Fibroblast of lung (primary cell): ENCODE results near the gene GABBR2. TPM values are rescaled to one million over a fixed set of nuclear protein-coding genes. Genes with fewer than 3 reads are reported as not detected.

Experiments
- DNase-seq, 2 donors: peaks; one replicate each; pipeline versions ENCODE4 v3.0.0 to v3.0.0-alpha.2; 2010; ENCODE audit warnings: low read depth in 2 of 2
- H2AFZ ChIP-seq: 2 replicates; pipeline ENCODE4 v1.5.1; 2012; ENCODE audit warnings: low read length, control low read depth, inconsistent platforms
- H3K27ac ChIP-seq: 2 replicates; pipeline ENCODE4 v1.5.1; 2011; ENCODE audit warnings: low read length, control low read depth; ENCODE audit not compliant: insufficient read depth
- H3K27me3 ChIP-seq: 2 replicates; pipeline ENCODE4 v1.5.1; 2011; ENCODE audit warnings: mild to moderate bottlenecking, low read length; ENCODE audit not compliant: control insufficient read depth, insufficient read depth
- H3K36me3 ChIP-seq: 2 replicates; pipeline ENCODE4 v1.5.1; 2011; ENCODE audit warnings: low read length; ENCODE audit not compliant: control insufficient read depth, insufficient read depth
- H3K4me1 ChIP-seq: 2 replicates; pipeline ENCODE4 v1.5.1; 2011; ENCODE audit warnings: low read length; ENCODE audit not compliant: control insufficient read depth, insufficient read depth; ENCODE audit errors: extremely low read depth
- H3K4me2 ChIP-seq: 2 replicates; pipeline ENCODE4 v1.5.1; 2011; ENCODE audit warnings: low read length, control low read depth; ENCODE audit not compliant: insufficient read depth; ENCODE audit errors: extremely low read depth
- H3K4me3 ChIP-seq, 4 experiments: fragments of 200-600 bp in 1 of 4; sonication (generic) in 1 of 4; replicated peaks in 1 of 4; 2 replicates each; pipeline ENCODE4 v1.5.1; 2011 to 2016; ENCODE audit warnings: low read length in 4 of 4, low read depth in 3 of 4, mild to moderate bottlenecking in 3 of 4, control low read depth in 2 of 4, inconsistent platforms in 1 of 4, mixed read lengths in 1 of 4; ENCODE audit not compliant: insufficient read depth in 1 of 4; ENCODE audit errors: control extremely low read depth in 1 of 4
- H3K79me2 ChIP-seq: 2 replicates; pipeline ENCODE4 v1.5.1; 2012; ENCODE audit warnings: mild to moderate bottlenecking, low read length, inconsistent platforms; ENCODE audit not compliant: control insufficient read depth, insufficient read depth
- H3K9ac ChIP-seq: 2 replicates; pipeline ENCODE4 v1.5.1; 2011; ENCODE audit warnings: mild to moderate bottlenecking, low read length, control low read depth; ENCODE audit not compliant: insufficient read depth
- H3K9me3 ChIP-seq: 2 replicates; pipeline ENCODE4 v1.5.1; 2012; ENCODE audit warnings: low read depth, low read length; ENCODE audit not compliant: control insufficient read depth, insufficient read depth
- H4K20me1 ChIP-seq: 2 replicates; pipeline ENCODE4 v1.5.1; 2011; ENCODE audit warnings: low read length; ENCODE audit not compliant: control insufficient read depth, insufficient read depth; ENCODE audit errors: extremely low read depth
- EZH2 ChIP-seq: IDR thresholded peaks from 2 replicates; pipeline ENCODE4 v1.5.1; 2012; ENCODE audit warnings: low read length, control low read depth, mild to moderate bottlenecking; ENCODE audit errors: missing control alignments
- polyA plus RNA-seq, 2 donors: library from polyadenylated mRNA; depleted of rRNA in 1 of 2; stranded (reverse) in 1 of 2; unstranded in 1 of 2; fragments of >200 nt; gene quantifications; 2 replicates each; pipeline ENCODE4 v1.2.1, GENCODE V29; 2011 to 2012; ENCODE audit warnings: missing spikeins in 1 of 2
- total RNA-seq: library from RNA; depleted of rRNA; stranded (reverse); fragments of >200 nt; gene quantifications from 2 replicates; pipeline ENCODE4 v1.2.1, GENCODE V29; 2014
- TF ChIP-seq, protein P1 (sequence below), 2 donors: IDR thresholded peaks in 1 of 2; conservative IDR thresholded peaks in 1 of 2; 1 replicate in 1 of 2; 2 replicates in 1 of 2; pipeline ENCODE4 v1.5.1; 2011 to 2012; ENCODE audit warnings: low read length in 2 of 2, control low read depth in 1 of 2, inconsistent platforms in 1 of 2, low read depth in 1 of 2, mild to moderate bottlenecking in 1 of 2

Gene GABBR2
- total and polyA plus RNA-seq, 2 donors (not counting 1 experiment from before 2014, with no cell fraction given), result 0.32 to 0.33 TPM

DNA sequence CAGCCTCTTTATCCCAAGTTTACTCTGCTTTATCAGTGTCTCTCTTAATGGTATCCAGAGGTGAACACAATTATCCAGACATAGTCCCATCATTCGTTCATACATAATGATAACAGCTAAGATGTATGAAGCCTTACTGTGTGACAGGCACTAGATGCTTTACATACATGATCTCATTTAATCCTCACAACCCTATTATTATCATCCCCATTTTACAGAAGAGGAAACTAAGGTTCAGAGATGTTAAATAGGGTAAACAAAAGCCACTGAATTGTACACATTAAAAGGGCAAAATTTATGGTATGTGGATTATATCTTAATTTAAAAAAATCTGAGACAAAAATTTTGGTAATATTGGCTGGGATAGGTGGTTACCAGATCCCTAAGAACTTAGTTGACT lies 329.2 kb downstream of the GABBR2 start:
- no peaks in the 10 kb centered on the region for H3K9me3 ChIP-seq
- no peak overlapping the region for H3K9ac ChIP-seq
- no peaks in the 10 kb centered on the region for H3K27me3 ChIP-seq
- H4K20me1 ChIP-seq, result no peaks in the 10 kb centered on the region
- no peak overlapping the region for H2AFZ ChIP-seq
- DNase-seq, result no peak
- no peak for TF ChIP-seq EZH2
- TF ChIP-seq, protein P1, sequence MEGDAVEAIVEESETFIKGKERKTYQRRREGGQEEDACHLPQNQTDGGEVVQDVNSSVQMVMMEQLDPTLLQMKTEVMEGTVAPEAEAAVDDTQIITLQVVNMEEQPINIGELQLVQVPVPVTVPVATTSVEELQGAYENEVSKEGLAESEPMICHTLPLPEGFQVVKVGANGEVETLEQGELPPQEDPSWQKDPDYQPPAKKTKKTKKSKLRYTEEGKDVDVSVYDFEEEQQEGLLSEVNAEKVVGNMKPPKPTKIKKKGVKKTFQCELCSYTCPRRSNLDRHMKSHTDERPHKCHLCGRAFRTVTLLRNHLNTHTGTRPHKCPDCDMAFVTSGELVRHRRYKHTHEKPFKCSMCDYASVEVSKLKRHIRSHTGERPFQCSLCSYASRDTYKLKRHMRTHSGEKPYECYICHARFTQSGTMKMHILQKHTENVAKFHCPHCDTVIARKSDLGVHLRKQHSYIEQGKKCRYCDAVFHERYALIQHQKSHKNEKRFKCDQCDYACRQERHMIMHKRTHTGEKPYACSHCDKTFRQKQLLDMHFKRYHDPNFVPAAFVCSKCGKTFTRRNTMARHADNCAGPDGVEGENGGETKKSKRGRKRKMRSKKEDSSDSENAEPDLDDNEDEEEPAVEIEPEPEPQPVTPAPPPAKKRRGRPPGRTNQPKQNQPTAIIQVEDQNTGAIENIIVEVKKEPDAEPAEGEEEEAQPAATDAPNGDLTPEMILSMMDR (conservative IDR thresholded peaks at IDR 0.05 in 1 of 2, IDR thresholded peaks at IDR 0.05 in 1 of 2; ENCODE audit: low read depth in 1 of 2, low read length in 2 of 2), result no peak
- H3K36me3 ChIP-seq, result no peaks in the 10 kb centered on the region
- H3K27ac ChIP-seq, result no peak overlapping the region
- H3K4me1 ChIP-seq, result peaks cover 12% of the 10 kb centered on the region
- no peak overlapping the region for H3K4me2 ChIP-seq
- H3K79me2 ChIP-seq, result no peaks in the 10 kb centered on the region
- H3K4me3 ChIP-seq, result no peak overlapping the region

DNA sequence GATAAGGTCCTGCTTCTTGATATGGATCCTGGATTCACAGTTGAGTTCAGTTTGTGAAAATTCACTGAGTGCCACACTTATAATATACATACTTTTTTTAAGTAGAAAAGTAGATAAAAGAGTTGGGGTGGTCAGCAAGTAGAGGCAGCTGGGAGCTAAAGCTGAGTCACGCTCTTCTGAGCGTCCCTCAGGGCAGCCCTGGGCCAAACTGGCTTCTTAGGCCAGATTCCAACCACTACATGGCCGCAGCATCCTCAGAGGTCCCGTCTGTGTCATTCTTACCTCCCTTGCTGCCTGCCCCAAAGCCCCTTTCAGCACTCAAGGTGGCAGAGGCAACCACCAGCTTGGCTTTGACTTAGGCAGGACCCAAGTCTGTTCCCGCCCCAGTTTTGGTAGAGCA lies 329.9 kb downstream of the GABBR2 start:
- H3K4me1 ChIP-seq, result peaks cover 19% of the 10 kb centered on the region
- no peak overlapping the region for H3K4me2 ChIP-seq
- no peaks in the 10 kb centered on the region for H4K20me1 ChIP-seq
- H3K79me2 ChIP-seq, result no peaks in the 10 kb centered on the region
- H3K4me3 ChIP-seq, result no peak overlapping the region
- TF ChIP-seq, protein P1 (conservative IDR thresholded peaks at IDR 0.05 in 1 of 2, IDR thresholded peaks at IDR 0.05 in 1 of 2; ENCODE audit: low read depth in 1 of 2, low read length in 2 of 2), result no peak
- no peak for TF ChIP-seq EZH2
- H3K9me3 ChIP-seq, result no peaks in the 10 kb centered on the region
- H3K27me3 ChIP-seq, result no peaks in the 10 kb centered on the region
- no peak overlapping the region for H3K27ac ChIP-seq
- no peak overlapping the region for H2AFZ ChIP-seq
- H3K9ac ChIP-seq, result no peak overlapping the region
- DNase-seq, result peak in 1 of 2 donors; percentile 29
- no peaks in the 10 kb centered on the region for H3K36me3 ChIP-seq

DNA sequence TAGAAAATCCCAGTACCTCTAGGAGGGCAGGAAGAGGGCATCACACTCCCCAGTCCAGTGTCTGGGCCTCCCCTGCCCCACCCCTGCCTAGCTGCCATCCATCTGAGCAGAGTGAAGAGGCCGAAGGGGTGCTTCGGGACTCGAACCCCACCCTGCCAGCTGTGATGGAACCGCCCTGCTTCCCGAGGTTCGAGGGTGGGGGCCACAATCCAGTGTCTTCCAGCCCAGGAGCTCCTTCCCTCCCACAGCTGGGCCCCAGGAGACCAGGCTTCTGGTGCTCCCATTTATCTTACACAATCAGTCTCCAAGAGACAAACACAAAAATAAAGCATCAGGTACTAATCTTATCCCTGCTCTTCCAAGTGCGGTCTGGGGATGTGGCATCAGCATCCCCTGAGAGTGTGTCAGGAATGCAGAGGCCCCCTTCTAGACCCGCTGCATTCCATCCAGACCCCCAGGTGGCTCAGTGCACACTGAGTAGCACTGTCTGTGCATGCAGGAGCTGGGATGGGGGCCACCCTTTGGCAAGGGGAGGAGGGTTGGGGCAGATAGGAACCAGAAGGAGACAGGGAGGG lies 330.4 kb downstream of the GABBR2 start:
- Histone ChIP-seq H3K9me3 (no peaks in the 10 kb centered on the region), H3K36me3 (no peaks in the 10 kb centered on the region), H3K9ac (no peak overlapping the region), H3K79me2 (no peaks in the 10 kb centered on the region), H3K4me1 (peaks cover 19% of the 10 kb centered on the region), H3K4me3 (no peak overlapping the region), H4K20me1 (no peaks in the 10 kb centered on the region), H3K4me2 (no peak overlapping the region), H2AFZ (no peak overlapping the region), H3K27me3 (no peaks in the 10 kb centered on the region), H3K27ac (no peak overlapping the region)
- no peak for TF ChIP-seq EZH2
- TF ChIP-seq, protein P1 (conservative IDR thresholded peaks at IDR 0.05 in 1 of 2, IDR thresholded peaks at IDR 0.05 in 1 of 2; ENCODE audit: low read depth in 1 of 2, low read length in 2 of 2), result no peak
- DNase-seq, result no peak
